HG02970 (cell line): ENCODE measurements around the gene VPS45.
"Not testable (repeated sequence)": the region's sequence is repeated elsewhere in the genome, so short reads cannot be mapped to it uniquely, and the experiment has no call there.

Experiments used
- ATAC-seq: cut with Tn5 transposase; IDR thresholded peaks from one replicate; pipeline ENCODE4 v1.9.1; 2021; ENCODE audit warnings: mild to moderate bottlenecking, moderate library complexity, moderate number of reproducible peaks; ENCODE audit not compliant: unreplicated experiment, low FRiP score

The VPS45 gene

DNA sequence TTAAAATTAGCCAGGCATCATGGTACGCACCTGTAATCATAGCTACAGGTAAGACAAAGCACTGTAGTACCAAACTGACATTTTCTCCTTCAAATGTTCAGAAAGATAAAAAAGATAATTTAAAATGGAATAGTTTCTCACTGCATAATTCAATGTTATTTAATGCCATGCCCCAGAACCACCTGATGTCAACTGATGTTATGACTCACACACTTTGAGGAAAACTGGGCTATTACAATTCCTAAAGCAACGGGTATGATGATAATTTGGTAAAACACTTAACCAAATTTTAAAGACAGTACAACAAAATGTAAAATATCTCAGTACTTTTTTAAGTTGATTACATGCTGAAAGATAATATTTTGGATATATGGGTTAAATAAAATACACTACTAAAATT is 59.2 kb downstream of the VPS45 start:
- no peak for ATAC-seq

- no peak for ATAC-seq
These were observed 59.9 kb downstream of the VPS45 start for GRCh38 chr1:150127464-150127863.

DNA sequence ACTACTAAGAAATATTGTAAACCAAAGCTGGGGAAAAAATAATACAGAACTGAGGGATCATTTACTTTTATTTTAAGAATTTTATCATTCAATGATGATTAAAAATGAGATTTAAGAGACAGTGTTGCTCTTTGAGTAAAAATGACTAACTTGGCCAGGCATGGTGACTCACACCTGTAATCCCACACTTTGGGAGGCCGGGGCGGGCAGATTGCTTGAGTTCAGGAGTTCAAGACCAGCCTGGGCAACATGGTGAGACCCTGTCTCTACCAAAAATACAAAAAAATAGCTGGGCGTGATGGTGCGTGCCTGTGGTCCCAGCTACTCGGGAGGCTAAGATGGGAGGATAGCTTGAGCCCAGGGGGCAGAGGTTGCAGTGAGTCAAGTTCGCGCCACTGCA is 60.3 kb downstream of the VPS45 start:
- ATAC-seq: no peak

DNA sequence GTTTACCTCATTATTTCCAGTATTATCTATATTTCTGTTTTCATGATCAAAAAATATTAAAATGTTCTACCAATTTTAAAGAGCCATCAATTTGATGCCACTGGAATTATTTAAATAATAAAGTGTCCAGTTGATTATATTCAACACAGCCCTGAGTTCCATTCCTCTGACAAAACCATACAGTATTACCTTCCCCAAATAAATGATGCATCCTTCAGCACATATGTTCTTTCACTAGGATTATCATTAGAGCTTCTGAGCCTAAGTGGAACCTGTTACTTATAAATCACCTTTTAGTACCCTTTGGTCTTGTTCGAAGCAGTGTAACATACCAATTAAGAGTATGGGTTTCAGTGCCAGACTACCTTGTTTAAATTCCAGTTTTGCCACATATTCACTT is 64.8 kb downstream of the VPS45 start:
- no peak for ATAC-seq

- ATAC-seq: no peak
These were observed 67.0 kb downstream of the VPS45 start for GRCh38 chr1:150134537-150134936.

GRCh38 chr1:150135400-150135799 is 67.8 kb downstream of the VPS45 start:
- ATAC-seq: not testable (repeated sequence)

DNA sequence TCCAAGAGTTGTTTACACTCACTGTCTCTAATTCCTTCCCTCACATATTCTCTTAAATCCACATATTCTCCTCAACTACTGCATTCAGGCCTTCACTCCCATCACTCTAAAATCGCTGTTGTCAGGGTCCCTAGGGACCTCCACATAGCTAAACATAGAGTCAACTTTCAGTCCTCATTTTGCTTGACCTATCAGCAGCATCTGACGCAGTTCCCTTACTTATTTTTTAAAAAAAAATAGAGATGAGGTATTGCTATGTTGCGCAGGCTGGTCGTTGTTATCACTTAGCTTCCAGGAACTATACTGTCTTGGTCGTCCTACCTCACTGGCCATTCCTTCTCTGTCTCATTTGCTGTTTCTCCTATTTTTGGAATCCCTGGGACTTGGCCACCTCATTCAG is 70.5 kb downstream of the VPS45 start:
- no peak for ATAC-seq

DNA sequence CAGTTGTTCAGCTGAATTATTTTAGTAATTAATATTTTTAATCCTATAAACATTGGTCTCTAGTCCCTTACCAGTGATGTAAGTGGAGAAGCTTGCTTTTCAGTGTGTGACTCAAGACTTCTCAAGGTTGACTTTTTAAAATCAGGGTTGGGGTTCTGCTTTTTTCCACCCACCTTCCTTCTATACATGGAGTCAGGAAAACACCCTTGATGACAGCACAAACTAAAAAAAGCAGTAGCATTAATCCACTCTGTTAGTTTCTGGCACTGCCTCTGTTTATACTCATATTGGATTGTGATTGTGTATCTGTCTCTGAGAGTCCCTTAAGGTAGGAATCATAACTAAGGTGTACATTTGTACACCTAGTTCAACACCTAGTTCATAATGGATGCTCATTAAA is 73.9 kb downstream of the VPS45 start:
- no peak for ATAC-seq

DNA sequence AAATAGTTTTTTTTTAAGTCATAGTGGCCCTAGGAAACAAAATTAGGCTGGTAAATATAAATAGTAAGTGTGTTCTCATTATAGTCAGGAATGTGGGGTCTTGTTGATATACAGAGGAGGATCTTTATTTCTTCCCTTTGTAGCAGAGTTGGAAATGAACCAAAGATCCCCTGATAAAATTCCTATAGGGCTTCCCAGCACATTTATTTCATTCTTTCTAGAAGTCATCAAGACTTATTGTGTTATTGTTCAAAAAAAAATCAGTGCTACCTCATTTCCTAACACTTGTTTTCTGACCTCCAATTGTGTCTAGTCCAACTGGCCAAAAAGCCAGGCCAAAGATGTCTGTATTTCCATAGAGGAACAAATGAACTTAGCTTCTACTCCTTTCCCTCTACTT is 74.5 kb downstream of the VPS45 start:
- no peak for ATAC-seq

DNA sequence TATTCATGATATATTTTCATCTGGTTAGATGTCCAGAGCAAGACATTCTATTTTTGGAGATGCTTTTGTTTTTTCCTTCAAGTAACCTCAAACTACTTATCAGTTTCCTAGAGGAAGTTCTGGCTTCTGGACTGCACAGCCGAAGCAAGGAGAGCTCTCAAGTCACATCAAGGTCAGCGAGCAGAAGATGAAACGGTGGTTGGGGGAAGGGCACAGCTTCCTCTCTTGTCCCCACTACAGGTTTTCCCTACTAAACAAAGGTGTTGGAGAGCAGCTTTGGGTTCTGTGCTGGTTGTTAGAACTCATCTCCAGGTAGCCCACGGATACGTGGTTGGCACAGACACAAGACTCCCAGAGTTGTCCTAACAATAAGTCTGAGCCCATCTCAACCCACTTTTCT is 77.0 kb downstream of the VPS45 start:
- ATAC-seq: no peak

DNA sequence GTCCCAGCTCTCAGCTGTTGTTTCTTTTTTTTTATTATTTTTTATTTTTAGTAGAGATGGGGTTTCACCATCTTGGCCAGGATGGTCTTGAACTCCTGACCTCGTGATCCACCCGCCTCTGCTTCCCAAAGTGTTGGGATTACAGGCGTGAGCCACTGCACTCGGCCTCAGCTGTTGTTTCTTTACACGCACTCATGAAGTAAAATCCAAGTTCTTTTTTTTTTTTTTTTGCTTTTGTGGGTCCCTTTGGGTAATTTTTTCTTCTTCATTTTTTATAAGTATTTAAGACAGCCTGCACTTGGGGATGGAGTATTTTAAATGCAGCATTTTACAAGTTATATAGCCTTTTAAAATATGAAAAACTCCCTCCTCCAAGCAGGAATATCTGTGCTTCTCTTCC is 78.4 kb downstream of the VPS45 start:
- not testable (repeated sequence) for ATAC-seq

DNA sequence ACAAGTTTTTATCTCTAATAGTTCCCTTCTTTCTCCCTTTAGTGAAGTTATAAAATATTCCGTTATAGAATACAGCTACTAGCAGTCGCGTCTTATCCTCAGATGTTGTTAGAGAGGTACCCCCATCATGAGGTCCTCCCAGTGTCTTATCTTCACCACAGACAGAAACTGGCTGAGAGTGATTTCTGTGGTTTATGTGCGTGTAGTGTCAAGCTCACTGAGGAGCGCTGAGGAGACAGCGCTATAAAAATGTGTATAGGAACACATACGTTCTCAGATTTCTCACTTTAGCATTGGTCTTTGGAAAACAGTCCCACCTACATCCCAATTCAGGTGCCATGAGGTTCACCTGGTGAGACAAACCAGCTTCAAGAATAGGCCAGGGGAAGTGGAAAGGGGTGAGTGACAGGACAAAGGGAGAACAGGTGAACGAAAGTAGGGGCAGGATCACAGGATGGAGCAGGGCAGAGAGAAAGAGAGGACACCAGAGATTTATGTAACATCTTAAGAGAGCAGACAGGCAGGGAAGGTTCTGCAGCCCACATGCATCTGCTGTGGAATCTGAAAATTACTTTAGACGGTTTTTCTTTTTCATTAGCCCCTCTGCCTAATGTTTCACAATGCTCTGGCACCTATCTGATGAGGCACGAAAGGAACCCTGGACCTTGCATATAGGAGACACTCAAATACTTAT is 79.4 kb downstream of the VPS45 start:
- no peak for ATAC-seq

DNA sequence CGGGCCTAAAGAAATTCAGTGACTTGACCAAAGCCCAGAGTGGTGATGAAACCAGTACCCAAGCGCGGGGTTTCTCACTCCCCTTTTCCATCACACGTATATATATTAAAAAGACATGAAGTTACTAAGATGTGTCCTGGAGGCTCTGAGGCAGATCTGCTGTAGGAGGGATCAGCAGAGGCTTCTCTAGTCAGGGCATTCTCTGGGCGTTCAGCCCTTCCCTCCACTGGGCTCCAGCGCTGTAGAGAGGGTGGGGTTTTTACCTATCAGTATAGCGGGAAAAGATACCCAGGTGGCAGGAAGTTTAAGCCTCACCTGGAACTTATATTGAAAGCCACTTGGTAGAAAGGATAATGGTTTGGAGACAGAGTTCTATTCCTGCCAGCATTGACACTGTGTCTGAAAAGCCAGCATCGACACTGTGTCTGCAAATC is 81.3 kb downstream of the VPS45 start:
- ATAC-seq: no peak

GRCh38 chr1:150149271-150150132 is 81.9 kb downstream of the VPS45 start, which contains the start of gene PLEKHO1:
TSS of gene PLEKHO1 (plus strand) at chr1:150149916. CDS start at chr1:150150258, 342 bp downstream.
- no peak for ATAC-seq

- ATAC-seq: no peak
These were observed 82.8 kb downstream of the VPS45 start for GRCh38 chr1:150150133-150151021.

GRCh38 chr1:150151291-150152181 is 84.0 kb downstream of the VPS45 start:
- no peak for ATAC-seq

DNA sequence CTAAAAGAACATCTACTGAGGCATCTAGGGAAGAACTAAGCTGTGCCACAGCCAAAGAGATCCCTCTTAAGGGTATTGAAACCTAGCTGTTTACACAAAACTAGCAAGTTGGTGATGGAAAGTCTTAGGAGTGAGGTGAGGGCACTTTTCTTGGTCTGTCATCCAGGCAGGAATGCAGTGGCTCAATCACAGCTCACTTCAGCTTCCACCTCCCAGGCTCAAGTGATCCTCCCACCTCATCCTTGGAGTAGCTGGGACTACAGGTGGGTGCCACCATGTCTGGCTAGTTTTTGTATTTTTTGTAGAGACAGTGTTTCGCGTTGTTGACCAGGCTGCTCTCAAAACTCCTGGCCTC is 84.6 kb downstream of the VPS45 start:
- ATAC-seq: no peak

GRCh38 chr1:150152772-150153456 is 85.3 kb downstream of the VPS45 start:
- no peak for ATAC-seq

- no peak for ATAC-seq
These were observed 86.6 kb downstream of the VPS45 start for GRCh38 chr1:150154143-150154542.
